Stimulated activated CD4-positive, alpha-beta T cell treated with anti-CD3 and anti-CD28 coated beads, Interleukin-4, amount 100 ng/mL, for 48 hours (primary cell): Measurements from ENCODE around the gene CD200.
"Not testable (repeated sequence)": the region's sequence is repeated elsewhere in the genome, so short reads cannot be mapped to it uniquely, and the experiment has no call there.

Experiments used
- DNase-seq, 2 donors: peaks; one replicate each; pipeline ENCODE4 v3.0.0-alpha.2; 2020; ENCODE audit warnings: low read depth in 2 of 2

The CD200 gene

GRCh38 chr3:112360561-112360960 is 27.6 kb downstream of the CD200 start:
- no peak for DNase-seq

- DNase-seq, result no peak
These were observed 29.3 kb downstream of the CD200 start for GRCh38 chr3:112362221-112362620.

- DNase-seq, result no peak
These were observed 31.3 kb downstream of the CD200 start for GRCh38 chr3:112364291-112364690.

GRCh38 chr3:112365035-112365434 is 32.1 kb downstream of the CD200 start:
- DNase-seq, result no peak

- DNase-seq, result no peak
These were observed 32.7 kb downstream of the CD200 start for GRCh38 chr3:112365636-112366035.

GRCh38 chr3:112366522-112366921 is 33.6 kb downstream of the CD200 start:
- no peak for DNase-seq

- DNase-seq, result no peak
These were observed 38.6 kb downstream of the CD200 start for GRCh38 chr3:112371569-112371968.

GRCh38 chr3:112372396-112372795 is 39.4 kb downstream of the CD200 start:
- no peak for DNase-seq

- DNase-seq, result no peak
These were observed 40.5 kb downstream of the CD200 start for GRCh38 chr3:112373476-112373875.

- DNase-seq, result no peak
These were observed 41.0 kb downstream of the CD200 start for GRCh38 chr3:112373924-112374323.

GRCh38 chr3:112374333-112374734 is 41.4 kb downstream of the CD200 start:
- no peak for DNase-seq

- DNase-seq, result no peak
These were observed 42.2 kb downstream of the CD200 start for GRCh38 chr3:112375117-112375516.

- DNase-seq, result no peak
These were observed 43.4 kb downstream of the CD200 start for GRCh38 chr3:112376241-112376911.

GRCh38 chr3:112376992-112377391 is 44.0 kb downstream of the CD200 start:
- DNase-seq, result no peak

- no peak for DNase-seq
These were observed 44.7 kb downstream of the CD200 start for GRCh38 chr3:112377568-112378071.

- not testable (repeated sequence) for DNase-seq
These were observed 45.4 kb downstream of the CD200 start for GRCh38 chr3:112378347-112378746.

GRCh38 chr3:112379020-112379690 is 46.2 kb downstream of the CD200 start:
- DNase-seq, result no peak

GRCh38 chr3:112381673-112382542 is 49.0 kb downstream of the CD200 start:
- DNase-seq, result no peak

- no peak for DNase-seq
These were observed 49.7 kb downstream of the CD200 start for GRCh38 chr3:112382543-112383160.

- no peak for DNase-seq
These were observed 51.8 kb downstream of the CD200 start for GRCh38 chr3:112384769-112385168.

- no peak for DNase-seq
These were observed 56.0 kb downstream of the CD200 start for GRCh38 chr3:112388972-112389371.

- DNase-seq, result no peak
These were observed 57.0 kb downstream of the CD200 start for GRCh38 chr3:112389961-112390360.
